HG03103 (cell line): ENCODE measurements around the gene NBL1.

Source experiments
- ATAC-seq: cut with Tn5 transposase; IDR thresholded peaks from one replicate; pipeline ENCODE4 v1.9.1; 2021; ENCODE audit warnings: low read depth; ENCODE audit not compliant: unreplicated experiment

Gene NBL1

DNA sequence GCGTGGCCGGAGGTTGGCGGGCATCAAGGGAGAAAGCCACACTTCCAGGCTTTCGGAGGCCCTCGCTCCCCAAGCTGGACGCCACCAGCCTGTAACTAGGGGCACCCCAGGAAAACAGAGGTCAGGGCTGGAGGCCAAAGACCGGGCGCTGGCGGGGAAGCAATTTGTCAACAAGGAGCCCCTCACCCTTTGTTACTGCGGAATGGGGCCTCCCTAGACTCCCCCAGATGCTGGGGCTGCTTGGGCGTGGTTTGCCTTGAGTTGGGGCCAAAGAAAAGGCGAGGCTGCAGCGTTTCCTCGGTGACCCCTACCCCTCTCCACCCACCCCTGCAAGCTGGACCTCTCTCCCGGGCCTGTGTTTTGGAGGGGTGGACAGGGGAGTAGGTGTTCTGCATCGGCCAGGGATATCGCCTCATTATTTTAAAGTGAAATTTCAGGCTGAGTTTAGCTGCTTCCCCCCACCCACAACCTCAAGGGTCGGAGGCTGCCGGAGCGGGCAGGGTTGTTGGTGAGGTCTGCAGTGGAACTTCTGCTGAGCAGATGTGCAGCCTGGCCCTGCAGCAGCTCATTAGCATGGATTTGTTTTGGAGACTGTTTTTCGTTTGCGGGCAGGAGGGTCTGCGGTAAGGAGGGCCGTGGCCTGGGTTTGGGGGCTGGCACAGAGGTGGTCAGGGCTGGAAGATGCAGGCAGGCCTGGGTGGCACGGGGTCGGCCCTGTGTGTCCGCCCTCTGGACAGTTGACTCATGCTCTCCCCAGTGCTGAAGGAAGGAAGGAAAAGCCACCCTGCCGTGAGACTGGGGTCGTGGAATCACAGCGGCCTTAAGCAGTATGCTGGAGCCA lies 1.5 kb downstream of the NBL1 start:
- no peak for ATAC-seq

DNA sequence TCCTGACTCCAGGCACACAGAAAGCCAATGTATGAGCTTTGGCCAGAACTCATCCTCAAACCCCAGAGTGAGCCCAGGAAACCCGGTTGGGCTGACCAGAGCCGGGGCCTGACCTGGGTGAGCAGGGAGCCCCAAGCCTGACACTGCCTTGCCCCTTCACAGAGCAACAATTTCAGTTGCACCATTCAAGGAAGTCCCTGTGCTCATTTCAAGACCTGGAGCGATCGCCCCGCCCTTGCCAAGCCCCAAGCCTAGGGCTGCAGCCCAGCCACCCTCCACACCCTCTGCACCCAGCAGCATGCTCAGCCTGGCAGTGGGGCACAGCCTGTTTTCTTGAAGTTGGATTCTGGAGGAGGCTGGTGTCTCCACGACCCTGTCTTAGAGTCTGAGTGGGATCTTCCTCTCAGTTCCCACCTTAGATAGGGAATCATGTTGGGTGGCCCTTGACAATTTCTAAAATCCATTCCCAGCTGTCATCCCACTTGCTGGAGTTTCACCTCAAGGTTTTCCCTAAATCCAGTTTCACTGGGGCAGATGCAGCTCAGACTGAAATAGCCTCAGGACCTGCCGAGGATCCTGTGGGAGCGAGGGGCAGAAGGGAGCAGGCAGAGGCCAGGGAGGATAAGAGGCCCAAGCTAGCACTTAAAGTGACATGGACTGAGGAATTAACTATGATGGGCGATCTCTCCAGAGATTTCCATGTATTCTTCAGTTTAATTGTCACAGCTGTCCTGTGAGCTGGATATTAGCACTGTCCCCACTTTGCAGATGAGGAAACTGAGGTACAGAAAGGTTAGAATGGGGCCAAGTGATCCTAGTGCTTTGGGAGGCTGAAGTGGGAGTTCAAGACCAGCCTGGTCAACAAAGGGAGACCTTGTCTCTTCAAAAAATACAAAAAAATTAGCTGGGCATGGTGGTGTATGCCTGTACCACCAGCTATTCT lies 2.5 kb downstream of the NBL1 start:
- no peak for ATAC-seq

DNA sequence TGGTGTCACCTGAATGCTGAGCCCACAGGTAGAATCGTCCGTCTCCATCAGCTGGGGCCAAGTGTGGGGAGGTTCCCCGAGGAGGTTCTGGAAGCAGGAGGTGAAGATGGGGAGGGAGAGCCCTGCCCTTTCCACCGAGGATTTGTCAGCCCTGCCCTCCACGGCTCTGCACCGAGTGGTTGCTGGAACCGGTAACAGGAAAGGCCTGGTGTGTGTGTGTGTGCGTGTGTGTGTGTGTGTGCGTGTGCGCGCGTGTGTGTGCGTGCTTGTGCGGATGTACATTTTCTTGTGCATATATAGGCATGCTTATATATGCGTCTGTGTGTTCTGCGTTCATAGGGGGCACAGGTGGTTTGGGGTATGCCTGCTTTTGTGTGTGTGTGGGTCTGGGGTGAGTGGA lies 3.5 kb downstream of the NBL1 start:
- no peak for ATAC-seq

DNA sequence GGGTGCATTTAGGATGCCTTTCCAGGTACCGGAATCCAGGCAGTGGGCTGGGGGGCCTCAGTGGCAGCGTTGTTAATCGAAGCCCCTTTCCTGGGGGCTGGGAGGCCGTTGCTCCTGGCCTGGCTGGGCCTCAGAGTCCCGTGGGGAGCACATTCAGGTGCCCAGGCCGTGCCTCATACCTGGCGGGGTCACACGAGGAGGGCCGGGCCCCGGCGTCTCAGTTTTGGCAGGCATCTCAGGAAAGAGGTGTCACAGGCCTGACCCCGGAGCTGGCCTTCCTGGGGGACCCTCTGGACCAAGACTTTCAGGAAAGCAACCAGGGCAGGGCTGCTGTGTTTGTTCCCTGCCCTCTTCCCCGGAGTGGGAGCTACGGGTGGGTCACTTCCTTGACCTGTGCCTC lies 4.1 kb downstream of the NBL1 start:
- no peak for ATAC-seq

DNA sequence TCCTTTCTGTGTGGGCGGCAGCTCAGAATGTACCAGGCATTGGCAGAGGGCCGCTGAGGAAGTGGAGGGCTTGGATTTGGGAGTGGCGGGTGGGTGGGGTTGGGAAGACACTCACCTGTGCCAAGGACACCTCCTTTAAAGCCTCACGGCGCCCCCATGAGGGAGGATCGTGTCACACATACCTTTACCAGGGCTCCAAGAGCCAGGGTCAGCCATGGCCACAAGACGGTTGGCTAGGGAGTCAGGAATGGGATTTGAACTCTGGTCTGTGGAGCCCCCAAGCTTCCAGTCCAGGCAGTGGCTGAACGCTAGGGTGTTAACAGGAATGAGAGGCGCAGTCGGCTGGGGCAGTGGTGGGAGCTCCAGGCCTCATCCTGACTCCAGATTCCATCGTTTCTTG lies 4.6 kb downstream of the NBL1 start:
- no peak for ATAC-seq

DNA sequence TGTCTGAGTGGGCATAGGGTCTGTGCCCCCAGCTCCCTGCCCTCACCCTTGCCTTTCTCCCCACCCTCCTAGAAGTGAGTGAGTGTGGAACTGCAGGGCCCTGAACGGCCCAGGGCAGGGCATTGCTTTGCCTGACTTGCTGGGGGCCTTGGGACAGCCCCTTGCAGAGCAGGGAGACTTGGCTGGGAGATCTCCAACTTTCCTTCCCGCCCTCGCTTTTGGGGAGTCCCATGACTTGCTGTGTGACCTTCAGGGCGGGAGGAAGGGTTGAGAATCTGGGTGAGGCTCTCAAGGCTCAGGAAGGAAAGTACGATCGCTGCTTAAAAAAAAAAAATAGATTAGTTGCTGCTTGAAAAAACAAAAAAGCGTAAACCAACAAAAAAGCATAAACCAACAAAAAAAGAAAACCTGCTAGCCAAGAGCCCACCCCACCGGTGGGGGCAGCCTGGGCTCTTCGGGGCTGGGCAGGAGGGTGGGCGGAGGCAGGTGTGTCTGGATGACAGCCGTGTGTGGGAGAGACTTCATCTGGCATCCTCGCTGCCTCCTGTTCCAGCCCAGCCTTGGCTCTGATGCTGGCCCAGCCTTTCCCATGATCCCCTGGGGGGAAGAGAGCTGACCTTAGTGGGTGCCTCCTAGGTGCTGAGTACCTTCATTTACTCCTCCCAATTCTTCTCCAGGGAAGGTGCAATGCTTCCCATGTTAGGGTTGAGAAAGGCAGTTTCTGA lies 6.5 kb downstream of the NBL1 start:
- ATAC-seq = no peak

DNA sequence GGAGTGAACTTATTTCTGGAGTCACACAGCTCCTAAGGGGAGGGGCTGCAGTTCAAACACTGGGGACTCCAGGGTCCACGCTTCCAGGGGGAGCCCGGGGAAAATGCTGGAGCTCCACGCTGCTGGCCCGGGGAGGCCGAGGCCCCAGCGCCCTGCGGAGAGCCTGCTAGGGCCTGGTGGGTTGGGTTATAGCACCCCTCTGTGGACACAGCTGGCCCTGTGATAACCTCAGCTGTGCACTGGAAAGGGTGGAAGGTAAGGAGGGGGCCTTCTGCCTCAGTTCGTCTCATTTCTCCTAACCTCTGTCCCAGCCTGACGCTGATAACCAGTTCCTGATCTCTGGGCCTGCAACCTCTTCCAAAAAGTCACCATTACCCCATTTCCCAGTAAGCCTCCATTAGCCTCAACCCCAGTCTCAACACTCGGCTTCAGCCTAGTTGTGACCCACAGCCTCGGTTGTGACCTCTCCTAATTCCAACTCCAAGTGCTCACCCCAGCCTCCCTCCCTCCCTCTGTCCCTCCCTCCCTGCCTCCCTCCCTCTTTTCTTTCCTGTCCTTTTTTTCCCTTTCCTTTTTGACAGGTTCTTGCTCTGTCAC lies 7.1 kb downstream of the NBL1 start:
- no peak for ATAC-seq

DNA sequence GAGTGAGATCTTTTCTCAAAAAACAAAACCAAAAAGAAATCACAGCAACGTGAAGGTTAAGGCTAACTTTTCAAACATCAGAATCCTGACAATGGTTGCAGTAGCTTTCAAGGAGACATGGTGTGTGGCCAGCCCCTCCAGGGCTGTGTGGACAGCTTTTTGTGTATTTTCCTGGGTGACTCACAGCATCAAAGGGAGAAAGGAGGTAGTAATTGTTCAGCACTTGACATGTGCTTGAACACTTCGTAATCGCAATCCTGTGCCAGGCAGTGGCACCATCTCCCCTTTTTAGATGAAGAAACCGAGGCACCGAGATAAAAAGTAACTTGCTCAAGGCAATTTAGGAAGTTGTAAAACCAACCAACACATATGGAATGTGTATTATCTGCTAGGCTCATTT lies 10.3 kb downstream of the NBL1 start:
- ATAC-seq = no peak

DNA sequence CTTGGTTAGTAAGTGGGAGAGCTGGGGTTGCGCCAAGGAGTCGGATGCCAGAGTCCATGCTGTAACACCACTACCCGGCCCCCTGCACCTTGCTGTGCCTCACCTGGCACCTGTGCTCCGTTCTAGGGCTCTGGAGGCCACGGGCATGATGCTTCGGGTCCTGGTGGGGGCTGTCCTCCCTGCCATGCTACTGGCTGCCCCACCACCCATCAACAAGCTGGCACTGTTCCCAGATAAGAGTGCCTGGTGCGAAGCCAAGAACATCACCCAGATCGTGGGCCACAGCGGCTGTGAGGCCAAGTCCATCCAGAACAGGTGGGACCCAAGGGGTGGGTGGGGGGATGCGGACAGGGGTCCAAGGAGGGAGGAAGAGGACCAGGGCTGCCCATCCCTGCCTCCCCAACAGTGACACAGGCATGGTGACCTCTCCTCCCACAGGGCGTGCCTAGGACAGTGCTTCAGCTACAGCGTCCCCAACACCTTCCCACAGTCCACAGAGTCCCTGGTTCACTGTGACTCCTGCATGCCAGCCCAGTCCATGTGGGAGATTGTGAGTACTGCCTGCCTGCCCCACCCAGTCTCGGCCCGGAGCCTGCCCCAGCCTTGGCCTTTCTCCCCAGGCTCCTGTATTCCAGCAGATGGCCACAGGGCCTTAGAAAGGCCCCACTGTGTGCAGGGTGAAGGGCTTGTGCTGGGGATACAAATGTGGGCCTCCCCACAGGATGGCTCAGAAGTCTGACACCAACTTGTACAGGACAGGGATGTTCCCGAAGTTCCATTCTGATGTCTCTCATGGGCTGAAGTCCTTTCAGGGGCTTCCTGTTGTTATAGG lies 11.0 kb downstream of the NBL1 start:
- ATAC-seq = no peak

DNA sequence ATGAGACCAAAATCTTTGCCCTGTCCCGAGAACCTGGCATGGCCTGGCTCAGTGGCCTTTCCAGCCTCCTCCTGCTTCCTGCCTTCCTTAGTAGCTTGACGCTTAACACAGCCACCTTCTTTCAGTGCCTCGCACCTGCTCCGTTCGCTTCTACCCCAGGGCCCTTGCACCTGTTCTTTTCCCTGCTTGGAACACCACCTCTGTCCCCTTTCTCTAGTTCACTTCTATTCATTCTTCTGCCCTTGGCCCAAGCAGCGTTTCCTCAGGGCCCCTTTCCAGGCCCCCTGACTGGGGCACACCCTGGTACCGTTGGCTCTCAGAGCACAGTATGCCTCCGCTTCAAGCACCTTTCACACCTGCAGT lies 11.6 kb downstream of the NBL1 start:
- ATAC-seq = no peak

DNA sequence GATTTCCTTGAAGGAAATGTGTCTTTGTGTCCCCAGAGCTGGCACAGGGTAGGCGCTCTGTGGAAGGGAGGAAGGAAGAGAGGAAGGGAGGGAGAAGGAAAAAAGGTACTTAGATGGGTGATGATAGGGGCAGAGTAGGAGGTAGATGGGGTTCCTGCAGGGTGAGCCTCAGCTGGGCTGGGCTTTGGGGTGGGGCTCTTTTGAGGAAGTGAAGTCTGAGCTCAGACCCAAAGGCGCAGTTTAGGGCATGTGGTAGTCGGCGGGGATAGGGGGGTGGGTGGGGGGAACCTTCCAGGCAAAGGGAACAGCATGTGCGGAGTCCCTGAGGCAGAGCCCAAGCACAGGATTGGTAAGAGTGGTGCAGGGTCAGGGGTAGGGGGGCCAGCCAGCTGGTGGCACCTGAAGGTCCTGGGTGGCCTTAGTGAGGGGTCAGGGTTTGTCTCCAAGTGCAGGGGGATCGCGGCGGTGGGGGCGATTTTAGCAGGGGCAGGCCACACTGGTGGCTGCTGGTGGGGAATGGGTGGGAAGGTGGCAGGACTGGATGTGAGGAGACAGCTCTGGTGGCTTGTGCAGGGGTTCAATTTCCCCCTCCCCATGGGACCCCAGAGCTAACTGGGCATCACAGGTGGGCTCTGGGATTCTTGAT lies 12.1 kb downstream of the NBL1 start:
- no peak for ATAC-seq

DNA sequence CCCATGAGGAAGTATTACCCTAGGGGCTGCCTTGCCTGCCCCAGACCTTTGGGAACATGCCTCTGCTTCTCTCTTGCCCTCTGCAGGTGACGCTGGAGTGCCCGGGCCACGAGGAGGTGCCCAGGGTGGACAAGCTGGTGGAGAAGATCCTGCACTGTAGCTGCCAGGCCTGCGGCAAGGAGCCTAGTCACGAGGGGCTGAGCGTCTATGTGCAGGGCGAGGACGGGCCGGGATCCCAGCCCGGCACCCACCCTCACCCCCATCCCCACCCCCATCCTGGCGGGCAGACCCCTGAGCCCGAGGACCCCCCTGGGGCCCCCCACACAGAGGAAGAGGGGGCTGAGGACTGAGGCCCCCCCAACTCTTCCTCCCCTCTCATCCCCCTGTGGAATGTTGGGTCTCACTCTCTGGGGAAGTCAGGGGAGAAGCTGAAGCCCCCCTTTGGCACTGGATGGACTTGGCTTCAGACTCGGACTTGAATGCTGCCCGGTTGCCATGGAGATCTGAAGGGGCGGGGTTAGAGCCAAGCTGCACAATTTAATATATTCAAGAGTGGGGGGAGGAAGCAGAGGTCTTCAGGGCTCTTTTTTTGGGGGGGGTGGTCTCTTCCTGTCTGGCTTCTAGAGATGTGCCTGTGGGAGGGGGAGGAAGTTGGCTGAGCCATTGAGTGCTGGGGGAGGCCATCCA lies 12.8 kb downstream of the NBL1 start:
- no peak for ATAC-seq

DNA sequence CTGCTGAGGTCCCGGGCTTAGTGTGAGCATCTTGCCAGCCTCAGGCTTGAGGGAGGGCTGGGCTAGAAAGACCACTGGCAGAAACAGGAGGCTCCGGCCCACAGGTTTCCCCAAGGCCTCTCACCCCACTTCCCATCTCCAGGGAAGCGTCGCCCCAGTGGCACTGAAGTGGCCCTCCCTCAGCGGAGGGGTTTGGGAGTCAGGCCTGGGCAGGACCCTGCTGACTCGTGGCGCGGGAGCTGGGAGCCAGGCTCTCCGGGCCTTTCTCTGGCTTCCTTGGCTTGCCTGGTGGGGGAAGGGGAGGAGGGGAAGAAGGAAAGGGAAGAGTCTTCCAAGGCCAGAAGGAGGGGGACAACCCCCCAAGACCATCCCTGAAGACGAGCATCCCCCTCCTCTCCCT lies 13.4 kb downstream of the NBL1 start:
- no peak for ATAC-seq

DNA sequence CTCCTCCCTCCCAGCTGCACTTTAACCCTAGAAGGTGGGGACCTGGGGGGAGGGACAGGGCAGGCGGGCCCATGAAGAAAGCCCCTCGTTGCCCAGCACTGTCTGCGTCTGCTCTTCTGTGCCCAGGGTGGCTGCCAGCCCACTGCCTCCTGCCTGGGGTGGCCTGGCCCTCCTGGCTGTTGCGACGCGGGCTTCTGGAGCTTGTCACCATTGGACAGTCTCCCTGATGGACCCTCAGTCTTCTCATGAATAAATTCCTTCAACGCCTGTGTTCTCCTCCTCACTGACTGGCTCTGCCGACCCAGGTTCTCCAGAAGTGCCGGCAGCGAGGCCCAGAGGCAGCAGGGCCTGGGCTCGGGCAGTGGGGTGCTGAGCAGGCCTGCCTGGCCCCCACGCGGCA lies 14.1 kb downstream of the NBL1 start:
- ATAC-seq = no peak

DNA sequence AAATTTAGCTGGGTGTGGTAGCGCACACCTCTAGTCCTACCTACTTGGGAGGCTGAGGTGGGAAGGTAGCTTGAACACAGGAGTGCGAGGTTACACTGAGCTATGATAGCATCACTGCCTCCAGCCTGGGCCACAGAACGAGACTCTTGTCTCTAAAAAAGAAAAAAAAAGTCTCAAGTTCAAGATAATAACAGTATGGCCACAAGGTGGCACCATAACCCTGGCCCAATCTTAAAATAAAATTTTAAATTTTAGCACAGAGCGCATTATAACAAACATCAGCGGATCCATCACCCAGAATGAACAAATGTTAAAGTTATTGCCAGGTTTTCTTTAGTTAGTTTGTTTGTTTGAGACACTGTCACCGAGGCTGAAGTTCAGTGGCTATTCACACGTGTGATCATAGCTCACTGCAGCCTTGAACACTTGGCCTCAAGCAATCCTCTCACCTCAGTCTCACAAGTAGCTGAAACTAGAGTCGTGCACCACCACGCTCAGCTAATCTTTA lies 17.7 kb downstream of the NBL1 start:
- no peak for ATAC-seq

DNA sequence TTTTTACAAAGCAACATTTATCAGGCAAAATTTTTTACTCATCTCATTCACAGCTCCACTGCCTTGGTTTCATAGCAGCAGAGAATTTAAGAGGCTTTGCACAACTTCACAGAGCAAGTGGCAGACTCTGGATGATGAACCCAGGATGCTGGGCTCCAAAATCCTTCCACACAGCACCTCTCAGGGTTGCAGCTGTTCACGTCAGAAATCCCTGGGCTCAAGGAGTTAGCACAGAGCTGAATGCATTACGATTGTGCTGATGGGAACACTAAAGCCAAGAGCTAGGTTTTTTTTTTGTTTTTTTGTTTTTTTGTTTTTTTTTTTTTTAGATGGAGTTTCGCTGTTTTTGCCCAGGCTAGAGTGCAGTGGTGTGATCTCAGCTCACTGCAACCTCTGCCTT lies 18.2 kb downstream of the NBL1 start:
- no peak for ATAC-seq

DNA sequence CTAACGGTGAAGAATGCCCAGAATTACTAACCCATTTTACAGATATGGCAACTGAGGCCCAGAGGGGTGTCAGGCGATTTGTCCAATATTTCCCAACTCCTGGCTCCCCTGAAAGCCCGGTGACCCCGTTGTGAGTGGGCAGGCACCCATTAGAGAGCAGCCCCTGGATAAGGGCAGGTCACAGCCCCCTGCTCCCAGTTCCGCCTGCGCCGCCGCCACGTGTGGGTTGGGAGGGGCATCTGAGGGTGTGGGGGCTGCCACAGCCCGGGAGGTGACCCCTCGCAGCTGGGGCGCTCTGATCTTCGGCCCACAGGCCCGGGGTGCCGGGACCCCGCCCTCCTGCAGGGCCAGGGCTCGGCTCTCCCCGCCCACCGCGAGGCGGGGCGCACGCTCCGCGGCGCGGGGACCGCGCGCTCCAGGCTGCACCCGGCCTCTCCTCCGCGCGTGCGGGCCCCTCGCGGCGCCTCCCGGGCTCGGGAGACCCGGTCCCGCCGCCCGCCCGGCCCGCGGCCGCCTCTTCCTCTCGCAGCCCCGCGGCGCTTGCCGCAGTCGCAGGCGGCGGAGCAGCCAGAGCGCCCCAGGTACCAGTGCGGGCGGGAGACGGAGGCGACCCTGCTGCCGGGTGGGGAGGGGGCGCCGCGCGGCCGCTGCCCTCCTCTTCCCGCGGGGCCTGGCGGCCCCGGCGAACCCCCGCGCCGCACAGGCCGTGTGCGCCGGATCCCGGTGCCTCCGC lies 20.5 kb downstream of the NBL1 start, which contains the start of gene HTR6:
HTR6 (plus strand) TSS at position 423 of the 733 bp plus-strand sequence. CDS start 879 bp downstream, outside the sequence.
- ATAC-seq = no peak

DNA sequence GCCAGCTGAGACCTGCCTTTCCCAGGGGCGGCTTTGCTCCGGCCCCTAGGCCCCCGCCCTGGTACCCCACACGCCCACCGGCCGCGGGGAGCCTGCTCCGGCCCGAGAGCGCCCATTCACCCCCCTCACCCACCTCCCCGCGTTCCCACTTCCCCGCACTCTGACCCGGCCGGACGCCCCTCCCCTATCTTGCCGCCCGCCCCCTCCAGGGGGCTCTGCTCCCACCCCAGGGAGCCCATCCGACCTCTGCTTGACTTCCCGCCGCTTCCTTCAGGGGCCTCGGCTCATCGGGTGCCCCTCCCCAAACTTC lies 21.0 kb downstream of the NBL1 start:
- no peak for ATAC-seq
